ENCODE measurements around the gene DLL1. TPM values are rescaled to one million over a fixed set of nuclear protein-coding genes. Genes with fewer than 3 reads are reported as not detected.
A peak's percentile ranks its signal among the peaks of the same experiment; 100 is the strongest.

Gene DLL1
- total and polyA plus RNA-seq, 9 of the 15 experiments (the other 6 are each of a cell fraction or from before 2014, with no cell fraction given) = not detected

- TF ChIP-seq ZBTB49 (CRISPR knock-in tag; IDR thresholded peaks at IDR 0.05; ENCODE audit: borderline replicate concordance) = no peak; the same call in 1 of the 2 replicates
- no peak for TF ChIP-seq ESRRB (CRISPR knock-in tag; IDR thresholded peaks at IDR 0.05; ENCODE audit: borderline replicate concordance)
- TF ChIP-seq KDM5B (IDR thresholded peaks at IDR 0.05; ENCODE audit: insufficient replicate concordance, low read depth, low read length) = peak; percentile 97
- TF ChIP-seq COPS2 (conservative IDR thresholded peaks at IDR 0.05) = no peak
- peak; percentile 75 for TF ChIP-seq ZNF263 (CRISPR knock-in tag; IDR thresholded peaks at IDR 0.05; ENCODE audit: borderline replicate concordance)
- TF ChIP-seq CCNT2 (IDR thresholded peaks at IDR 0.05; ENCODE audit: borderline replicate concordance, extremely low read depth, insufficient read length, low read depth, low read length) = peak; percentile 86
- TF ChIP-seq ZZZ3 (IDR thresholded peaks at IDR 0.05) = no peak
- TF ChIP-seq, protein P1, sequence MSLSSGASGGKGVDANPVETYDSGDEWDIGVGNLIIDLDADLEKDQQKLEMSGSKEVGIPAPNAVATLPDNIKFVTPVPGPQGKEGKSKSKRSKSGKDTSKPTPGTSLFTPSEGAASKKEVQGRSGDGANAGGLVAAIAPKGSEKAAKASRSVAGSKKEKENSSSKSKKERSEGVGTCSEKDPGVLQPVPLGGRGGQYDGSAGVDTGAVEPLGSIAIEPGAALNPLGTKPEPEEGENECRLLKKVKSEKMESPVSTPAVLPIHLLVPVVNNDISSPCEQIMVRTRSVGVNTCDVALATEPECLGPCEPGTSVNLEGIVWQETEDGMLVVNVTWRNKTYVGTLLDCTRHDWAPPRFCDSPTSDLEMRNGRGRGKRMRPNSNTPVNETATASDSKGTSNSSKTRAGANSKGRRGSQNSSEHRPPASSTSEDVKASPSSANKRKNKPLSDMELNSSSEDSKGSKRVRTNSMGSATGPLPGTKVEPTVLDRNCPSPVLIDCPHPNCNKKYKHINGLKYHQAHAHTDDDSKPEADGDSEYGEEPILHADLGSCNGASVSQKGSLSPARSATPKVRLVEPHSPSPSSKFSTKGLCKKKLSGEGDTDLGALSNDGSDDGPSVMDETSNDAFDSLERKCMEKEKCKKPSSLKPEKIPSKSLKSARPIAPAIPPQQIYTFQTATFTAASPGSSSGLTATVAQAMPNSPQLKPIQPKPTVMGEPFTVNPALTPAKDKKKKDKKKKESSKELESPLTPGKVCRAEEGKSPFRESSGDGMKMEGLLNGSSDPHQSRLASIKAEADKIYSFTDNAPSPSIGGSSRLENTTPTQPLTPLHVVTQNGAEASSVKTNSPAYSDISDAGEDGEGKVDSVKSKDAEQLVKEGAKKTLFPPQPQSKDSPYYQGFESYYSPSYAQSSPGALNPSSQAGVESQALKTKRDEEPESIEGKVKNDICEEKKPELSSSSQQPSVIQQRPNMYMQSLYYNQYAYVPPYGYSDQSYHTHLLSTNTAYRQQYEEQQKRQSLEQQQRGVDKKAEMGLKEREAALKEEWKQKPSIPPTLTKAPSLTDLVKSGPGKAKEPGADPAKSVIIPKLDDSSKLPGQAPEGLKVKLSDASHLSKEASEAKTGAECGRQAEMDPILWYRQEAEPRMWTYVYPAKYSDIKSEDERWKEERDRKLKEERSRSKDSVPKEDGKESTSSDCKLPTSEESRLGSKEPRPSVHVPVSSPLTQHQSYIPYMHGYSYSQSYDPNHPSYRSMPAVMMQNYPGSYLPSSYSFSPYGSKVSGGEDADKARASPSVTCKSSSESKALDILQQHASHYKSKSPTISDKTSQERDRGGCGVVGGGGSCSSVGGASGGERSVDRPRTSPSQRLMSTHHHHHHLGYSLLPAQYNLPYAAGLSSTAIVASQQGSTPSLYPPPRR (CRISPR knock-in tag; IDR thresholded peaks at IDR 0.05; ENCODE audit: borderline replicate concordance) = peak; percentile 90; the same call in 1 of the 2 replicates
Observed at GRCh38 chr6:170306324-170307079, 15.6 kb upstream of the DLL1 start, which contains the start of gene FAM120B (continued).
